GM06990 (cell line): ENCODE data around the gene PTPRT.

ENCODE experiments used
- DNase-seq: peaks from one replicate; pipeline ENCODE4 v3.0.0-alpha.2; 2011; ENCODE audit not compliant: insufficient read length; ENCODE audit errors: extremely low read depth
- H3K27me3 ChIP-seq: replicated peaks from 2 replicates; pipeline ENCODE4 v1.6.0; 2011; ENCODE audit warnings: low read length; ENCODE audit not compliant: control insufficient read depth, insufficient read depth
- H3K36me3 ChIP-seq: 2 replicates; pipeline ENCODE4 v1.5.1; 2011; ENCODE audit warnings: low read length; ENCODE audit not compliant: control insufficient read depth, insufficient read depth
- H3K4me3 ChIP-seq: replicated peaks from 2 replicates; pipeline ENCODE4 v1.5.1; 2011; ENCODE audit warnings: low read depth, mild to moderate bottlenecking, control low read depth, low read length
- CTCF ChIP-seq: IDR thresholded peaks from 2 replicates; pipeline ENCODE4 v1.5.1; 2011; ENCODE audit warnings: low read length, control low read depth, mild to moderate bottlenecking, inconsistent platforms; ENCODE audit not compliant: insufficient read depth, poor library complexity, severe bottlenecking

PTPRT gene

DNA sequence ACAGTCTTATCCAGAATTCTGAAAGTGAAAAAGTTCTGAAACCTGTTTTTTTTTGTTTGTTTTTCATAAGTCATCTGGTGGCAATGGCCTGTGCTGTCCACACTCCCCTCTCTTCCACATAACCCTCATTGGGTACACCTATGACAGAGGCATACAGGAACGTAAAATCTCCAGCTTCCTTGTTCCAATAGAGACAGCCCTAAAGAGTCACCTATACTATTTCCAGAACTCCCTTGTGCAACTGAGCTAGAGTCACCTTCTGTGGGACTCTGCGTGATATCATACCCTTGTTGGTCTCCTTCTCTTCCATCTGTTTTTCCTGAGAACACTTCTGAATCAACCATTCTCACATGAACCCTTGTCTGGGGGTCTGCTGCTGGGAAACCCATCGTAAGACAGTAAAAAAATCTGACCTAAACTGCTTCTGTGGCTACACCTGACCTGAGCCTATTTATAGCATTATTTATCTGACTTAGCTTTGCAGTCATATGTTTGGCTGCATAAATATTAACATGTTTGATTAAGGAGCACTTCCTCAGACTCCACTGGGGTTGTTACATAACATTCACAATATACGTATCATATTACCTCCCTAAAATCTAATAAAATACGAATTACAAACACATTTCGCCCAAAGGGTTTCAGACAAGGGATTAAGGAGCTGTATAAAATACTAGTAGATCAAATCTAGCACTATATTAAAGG, 151.9 kb downstream of the PTPRT start:
- H3K36me3 ChIP-seq, result no peaks in the 10 kb centered on the region
- TF ChIP-seq CTCF, result no peak
- no peak for DNase-seq
- no peak overlapping the region for H3K4me3 ChIP-seq
- H3K27me3 ChIP-seq, result no peaks in the 10 kb centered on the region; the same call in 1 of the 2 replicates

DNA sequence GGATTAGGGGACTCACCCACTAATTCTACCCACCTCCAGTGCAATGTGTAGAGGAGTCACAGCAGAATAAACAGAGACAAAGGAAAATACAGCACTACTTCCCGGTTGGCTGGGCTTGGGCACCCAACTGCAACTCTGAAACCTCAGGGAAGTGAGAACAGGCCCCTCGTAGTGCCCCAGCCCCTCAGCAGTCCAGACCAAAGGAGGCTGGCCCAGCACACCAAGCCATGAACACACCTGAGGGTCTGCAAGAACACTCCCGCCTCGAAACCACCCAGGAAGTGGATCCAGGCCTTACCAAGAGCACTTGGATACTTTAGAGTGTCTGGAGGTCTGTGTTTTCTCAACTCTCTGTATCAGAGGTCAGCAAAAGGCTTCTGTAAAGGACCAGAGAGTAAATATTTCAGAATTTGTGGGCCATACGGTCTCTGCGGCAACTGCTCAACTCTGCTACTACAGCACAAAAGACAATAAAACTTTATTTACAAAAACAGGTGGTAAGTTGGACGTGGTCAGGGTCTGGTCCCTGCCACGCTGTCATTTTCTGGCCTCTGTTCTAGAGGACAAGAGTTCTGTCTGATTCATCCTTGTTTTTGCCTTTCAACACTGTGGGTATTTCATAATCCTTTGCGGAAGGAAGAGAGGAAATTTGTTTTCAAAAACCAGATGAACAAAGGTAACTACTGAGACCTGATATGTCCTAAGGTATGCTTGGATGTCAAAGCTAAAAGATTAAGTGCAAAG, 154.6 kb downstream of the PTPRT start:
- H3K27me3 ChIP-seq, result no peaks in the 10 kb centered on the region; the same call in 1 of the 2 replicates
- TF ChIP-seq CTCF, result no peak
- no peak for DNase-seq
- H3K4me3 ChIP-seq, result no peak overlapping the region
- no peaks in the 10 kb centered on the region for H3K36me3 ChIP-seq

GRCh38 chr20:43032459-43032858, 157.2 kb downstream of the PTPRT start:
- no peaks in the 10 kb centered on the region; the same call in 1 of the 2 replicates for H3K27me3 ChIP-seq

GRCh38 chr20:43029176-43029575, 160.5 kb downstream of the PTPRT start:
- H3K27me3 ChIP-seq, result no peaks in the 10 kb centered on the region; the same call in 1 of the 2 replicates
- DNase-seq, result no peak
- TF ChIP-seq CTCF, result no peak
- no peaks in the 10 kb centered on the region for H3K36me3 ChIP-seq
- H3K4me3 ChIP-seq, result no peak overlapping the region

More at GRCh38 chr20:43032459-43032858, 157.2 kb downstream of the PTPRT start:
- no peak for TF ChIP-seq CTCF
- no peak overlapping the region for H3K4me3 ChIP-seq
- H3K36me3 ChIP-seq, result no peaks in the 10 kb centered on the region
- DNase-seq, result no peak

DNA sequence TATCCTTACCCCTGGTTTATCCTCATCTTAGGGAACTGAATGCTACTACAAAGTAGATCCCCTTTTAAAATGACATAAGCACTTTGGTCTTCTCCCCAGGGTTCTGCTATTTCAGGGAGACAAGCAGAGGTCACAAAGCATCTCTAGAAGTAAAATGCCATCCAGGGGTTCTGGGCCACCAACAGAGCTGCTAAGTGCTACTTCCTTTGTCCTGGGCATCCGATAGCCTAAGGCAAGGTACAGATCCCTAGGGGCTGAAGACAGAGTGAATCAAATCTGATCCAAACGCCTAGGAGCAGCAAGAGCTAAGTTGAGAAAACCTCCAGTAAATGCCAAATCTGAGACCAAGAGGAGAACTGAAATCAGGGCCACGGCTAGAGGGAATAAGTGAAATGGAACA, 161.2 kb downstream of the PTPRT start:
- Histone ChIP-seq H3K4me3 (no peak overlapping the region), H3K27me3 (no peaks in the 10 kb centered on the region), H3K36me3 (no peaks in the 10 kb centered on the region)
- TF ChIP-seq CTCF, result no peak
- DNase-seq, result no peak
